ENCODE data around the gene MYO9B.

Gene MYO9B

DNA sequence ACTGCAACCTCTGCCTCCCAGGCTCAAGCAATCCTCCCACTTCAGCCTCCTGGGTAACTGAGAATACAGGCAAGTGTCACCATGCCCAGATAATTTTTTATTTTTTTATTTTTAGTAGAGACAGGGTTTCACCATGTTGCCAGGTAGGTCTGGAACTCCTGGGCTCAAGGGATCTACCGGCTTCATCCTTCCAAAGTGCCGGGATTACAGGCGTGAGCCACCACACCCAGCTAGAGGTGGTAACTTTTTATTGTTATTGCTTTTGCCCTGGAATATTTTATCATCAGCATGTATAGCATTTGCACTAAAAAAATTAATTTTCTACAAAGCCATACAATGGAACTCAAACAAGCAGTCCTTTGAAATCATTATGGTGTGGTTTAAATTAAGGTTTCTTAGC lies 14.4 kb upstream of the MYO9B start:
- H3K9ac ChIP-seq (ENCODE audit: low read length): peak overlapping the region; percentile 26
- H2AFZ ChIP-seq (ENCODE audit: insufficient read depth, low read length, poor library complexity): no peak overlapping the region
- WGBS (ENCODE audit: extremely low coverage, insufficient coverage, insufficient read length): no CpG with 5 or more reads among the region's 3 CpGs
- H2BK120ac ChIP-seq (ENCODE audit: insufficient read depth, low read length, poor library complexity): no peak overlapping the region
- H4K12ac ChIP-seq (ENCODE audit: low read depth, low read length): no peak overlapping the region
- no peak overlapping the region for H4K91ac ChIP-seq (ENCODE audit: low read depth, low read length)
- no peak overlapping the region for H3K4me3 ChIP-seq (ENCODE audit: low read depth, low read length)
- no peak overlapping the region for H3K14ac ChIP-seq (ENCODE audit: low read length)
- no peak overlapping the region for H2BK12ac ChIP-seq (ENCODE audit: low read length)
- DNase-seq: no peak
- no peaks in the 10 kb centered on the region for H3K27me3 ChIP-seq (ENCODE audit: insufficient read depth, low read length)
- no peak overlapping the region for H3K23ac ChIP-seq (ENCODE audit: low read length)
- H3K79me2 ChIP-seq (ENCODE audit: control insufficient read depth, insufficient read depth, low read length, poor library complexity): peaks cover 2% of the 10 kb centered on the region
- H3K18ac ChIP-seq (ENCODE audit: low read length): no peak overlapping the region
- H3K27ac ChIP-seq (ENCODE audit: low read depth, low read length): no peak overlapping the region
- no peak overlapping the region for H4K8ac ChIP-seq (ENCODE audit: low read depth, low read length)
- H3K79me1 ChIP-seq (ENCODE audit: low read length): no peaks in the 10 kb centered on the region
- H3K9me3 ChIP-seq (ENCODE audit: insufficient read depth, low read depth, low read length): peaks cover 11% of the 10 kb centered on the region
- peaks cover 20 to 27% of the 10 kb centered on the region in 2 experiments for H3K36me3 ChIP-seq (ENCODE audit: control insufficient read depth in 1 of 2, insufficient read depth in 2 of 2, low read length in 2 of 2)
- peaks cover 5 to 10% of the 10 kb centered on the region in 2 experiments for H3K4me1 ChIP-seq (ENCODE audit: control insufficient read depth in 1 of 2, insufficient read depth in 2 of 2, low read length in 2 of 2)
- no peak overlapping the region for H2AK5ac ChIP-seq (ENCODE audit: low read length)
- no peak overlapping the region for H2BK5ac ChIP-seq (ENCODE audit: low read depth, low read length, poor library complexity)
- no peak overlapping the region for H3K4me2 ChIP-seq (ENCODE audit: low read length)
- H3K4ac ChIP-seq (ENCODE audit: low read depth, low read length): no peak overlapping the region

DNA sequence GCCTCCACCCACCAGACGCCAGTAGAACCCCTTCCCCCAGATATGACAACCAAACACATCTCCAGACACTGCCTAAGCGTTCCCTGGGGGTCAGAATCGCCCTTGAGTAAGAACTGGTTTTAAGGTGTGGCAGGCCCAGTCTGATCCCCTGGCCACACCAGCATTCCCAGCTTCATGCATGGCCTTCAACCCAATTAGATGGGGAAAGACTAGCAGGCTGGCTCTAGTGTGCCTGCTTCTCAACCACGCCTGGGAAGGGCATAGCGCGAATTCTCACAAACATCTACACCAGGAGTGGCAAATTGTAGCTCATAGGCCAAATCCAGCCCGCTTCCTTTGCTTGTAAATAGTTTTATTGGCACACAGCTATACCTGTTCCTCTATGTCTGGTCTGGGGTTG lies 13.9 kb upstream of the MYO9B start:
- Histone ChIP-seq H3K9ac (ENCODE audit: low read length) (peak overlapping the region; percentile 26), H3K27me3 (ENCODE audit: insufficient read depth, low read length) (no peaks in the 10 kb centered on the region), H4K8ac (ENCODE audit: low read depth, low read length) (no peak overlapping the region), H3K79me2 (ENCODE audit: control insufficient read depth, insufficient read depth, low read length, poor library complexity) (peaks cover 2% of the 10 kb centered on the region), H2BK12ac (ENCODE audit: low read length) (no peak overlapping the region), H3K9me3 (ENCODE audit: insufficient read depth, low read depth, low read length) (peaks cover 11% of the 10 kb centered on the region), H2BK5ac (ENCODE audit: low read depth, low read length, poor library complexity) (no peak overlapping the region), H3K18ac (ENCODE audit: low read length) (no peak overlapping the region), H3K4me3 (ENCODE audit: low read depth, low read length) (no peak overlapping the region), H3K27ac (ENCODE audit: low read depth, low read length) (no peak overlapping the region), H3K36me3 (ENCODE audit: control insufficient read depth in 1 of 2, insufficient read depth in 2 of 2, low read length in 2 of 2) (peaks cover 20 to 29% of the 10 kb centered on the region in 2 experiments), H2AK5ac (ENCODE audit: low read length) (no peak overlapping the region), H2BK120ac (ENCODE audit: insufficient read depth, low read length, poor library complexity) (no peak overlapping the region), H2AFZ (ENCODE audit: insufficient read depth, low read length, poor library complexity) (no peak overlapping the region), H3K14ac (ENCODE audit: low read length) (no peak overlapping the region), H3K4me1 (ENCODE audit: control insufficient read depth in 1 of 2, insufficient read depth in 2 of 2, low read length in 2 of 2) (peaks cover 5 to 10% of the 10 kb centered on the region in 2 experiments), H3K23ac (ENCODE audit: low read length) (no peak overlapping the region), H3K79me1 (ENCODE audit: low read length) (peaks cover 2% of the 10 kb centered on the region), H3K4ac (ENCODE audit: low read depth, low read length) (no peak overlapping the region), H4K91ac (ENCODE audit: low read depth, low read length) (no peak overlapping the region), H4K12ac (ENCODE audit: low read depth, low read length) (no peak overlapping the region), H3K4me2 (ENCODE audit: low read length) (no peak overlapping the region)
- DNase-seq: peak; percentile 79 to 83
- no CpG with 5 or more reads among the region's 7 CpGs for WGBS (ENCODE audit: extremely low coverage, insufficient coverage, insufficient read length)

DNA sequence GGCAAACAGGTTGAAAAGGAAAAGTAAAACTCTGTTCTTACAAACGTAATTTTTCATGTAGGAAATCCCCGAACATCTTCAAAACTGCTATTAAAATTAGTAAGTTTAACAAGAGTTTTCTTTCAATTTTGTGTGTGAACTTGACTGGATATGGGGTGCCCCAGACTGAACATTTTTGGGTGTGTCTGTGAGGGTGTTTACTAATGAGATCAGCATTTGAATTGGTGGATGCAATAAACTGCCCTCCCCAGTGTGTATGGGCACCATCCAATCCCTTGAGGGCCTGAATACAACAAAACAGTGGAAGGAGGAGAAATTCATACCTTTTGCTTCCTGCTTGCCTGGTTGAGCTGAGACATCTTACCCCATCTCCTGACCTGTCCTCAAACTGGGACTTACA lies 12.1 kb upstream of the MYO9B start:
- H3K9ac ChIP-seq (ENCODE audit: low read length): no peak overlapping the region

DNA sequence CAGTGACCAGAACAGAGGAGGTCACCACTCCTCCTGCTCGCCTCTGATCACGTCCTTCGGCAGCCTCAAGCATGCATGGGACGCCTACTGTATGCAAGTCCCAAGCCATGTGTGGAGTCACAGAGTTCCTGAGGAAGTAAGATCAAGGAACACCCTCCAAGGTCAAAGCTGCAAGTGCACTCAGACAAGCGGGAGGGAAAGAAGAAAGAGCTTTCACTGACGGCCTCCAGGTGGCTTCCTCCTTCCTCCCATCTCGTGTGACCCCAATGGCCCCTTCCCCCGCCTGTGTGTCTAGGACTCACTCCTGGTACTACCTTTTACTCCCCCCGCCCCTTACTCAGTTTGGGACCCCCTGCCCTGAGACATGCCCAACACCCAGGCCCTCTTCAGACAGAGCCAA lies 6.4 kb upstream of the MYO9B start:
- Histone ChIP-seq H3K27ac (ENCODE audit: low read depth, low read length) (no peak overlapping the region), H3K4me2 (ENCODE audit: low read length) (no peak overlapping the region), H2BK12ac (ENCODE audit: low read length) (no peak overlapping the region), H3K79me1 (ENCODE audit: low read length) (peaks cover 2% of the 10 kb centered on the region), H3K4ac (ENCODE audit: low read depth, low read length) (no peak overlapping the region), H2AK5ac (ENCODE audit: low read length) (no peak overlapping the region), H2BK5ac (ENCODE audit: low read depth, low read length, poor library complexity) (no peak overlapping the region), H3K9me3 (ENCODE audit: insufficient read depth, low read depth, low read length) (no peaks in the 10 kb centered on the region), H2BK120ac (ENCODE audit: insufficient read depth, low read length, poor library complexity) (no peak overlapping the region), H4K91ac (ENCODE audit: low read depth, low read length) (no peak overlapping the region), H3K27me3 (ENCODE audit: insufficient read depth, low read length) (no peaks in the 10 kb centered on the region), H4K12ac (ENCODE audit: low read depth, low read length) (no peak overlapping the region), H3K4me3 (ENCODE audit: low read depth, low read length) (no peak overlapping the region), H2AFZ (ENCODE audit: insufficient read depth, low read length, poor library complexity) (no peak overlapping the region), H3K23ac (ENCODE audit: low read length) (no peak overlapping the region), H3K4me1 (ENCODE audit: control insufficient read depth in 1 of 2, insufficient read depth in 2 of 2, low read length in 2 of 2) (peaks cover 3 to 7% of the 10 kb centered on the region in 2 experiments), H3K36me3 (ENCODE audit: control insufficient read depth in 1 of 2, insufficient read depth in 2 of 2, low read length in 2 of 2) (peaks cover 23 to 34% of the 10 kb centered on the region in 2 experiments), H3K9ac (ENCODE audit: low read length) (no peak overlapping the region), H3K14ac (ENCODE audit: low read length) (no peak overlapping the region), H3K18ac (ENCODE audit: low read length) (no peak overlapping the region), H4K8ac (ENCODE audit: low read depth, low read length) (no peak overlapping the region), H3K79me2 (ENCODE audit: control insufficient read depth, insufficient read depth, low read length, poor library complexity) (peaks cover 3% of the 10 kb centered on the region)
- WGBS (ENCODE audit: extremely low coverage, insufficient coverage, insufficient read length): no CpG with 5 or more reads among the region's 9 CpGs
- no peak for DNase-seq

More for the DNA sequence above, 12.1 kb upstream of the MYO9B start:
- Histone ChIP-seq H3K4me3 (ENCODE audit: low read depth, low read length) (no peak overlapping the region), H2AFZ (ENCODE audit: insufficient read depth, low read length, poor library complexity) (no peak overlapping the region), H3K27ac (ENCODE audit: low read depth, low read length) (no peak overlapping the region), H2AK5ac (ENCODE audit: low read length) (no peak overlapping the region), H3K4me1 (ENCODE audit: control insufficient read depth in 1 of 2, insufficient read depth in 2 of 2, low read length in 2 of 2) (peaks cover 5 to 10% of the 10 kb centered on the region in 2 experiments), H3K4me2 (ENCODE audit: low read length) (no peak overlapping the region), H4K8ac (ENCODE audit: low read depth, low read length) (no peak overlapping the region), H2BK12ac (ENCODE audit: low read length) (peak overlapping the region; percentile 45), H3K27me3 (ENCODE audit: insufficient read depth, low read length) (no peaks in the 10 kb centered on the region), H3K79me2 (ENCODE audit: control insufficient read depth, insufficient read depth, low read length, poor library complexity) (peaks cover 2% of the 10 kb centered on the region), H3K9me3 (ENCODE audit: insufficient read depth, low read depth, low read length) (peaks cover 3% of the 10 kb centered on the region), H3K36me3 (ENCODE audit: control insufficient read depth in 1 of 2, insufficient read depth in 2 of 2, low read length in 2 of 2) (peaks cover 16 to 23% of the 10 kb centered on the region in 2 experiments), H2BK120ac (ENCODE audit: insufficient read depth, low read length, poor library complexity) (no peak overlapping the region), H3K23ac (ENCODE audit: low read length) (no peak overlapping the region), H3K4ac (ENCODE audit: low read depth, low read length) (peak overlapping the region; percentile 84), H3K18ac (ENCODE audit: low read length) (no peak overlapping the region), H4K91ac (ENCODE audit: low read depth, low read length) (no peak overlapping the region), H3K14ac (ENCODE audit: low read length) (no peak overlapping the region), H3K79me1 (ENCODE audit: low read length) (peaks cover 2% of the 10 kb centered on the region), H2BK5ac (ENCODE audit: low read depth, low read length, poor library complexity) (peak overlapping the region; percentile 4), H4K12ac (ENCODE audit: low read depth, low read length) (no peak overlapping the region)
- no peak for DNase-seq
- no CpG with 5 or more reads among the region's 2 CpGs for WGBS (ENCODE audit: extremely low coverage, insufficient coverage, insufficient read length)

All from trophoblast cell (in vitro differentiated cells and primary cell).